Caco-2 (cell line): Measurements from ENCODE around the gene CYP1A2. TPM values are rescaled to one million over a fixed set of nuclear protein-coding genes. Genes with fewer than 3 reads are reported as not detected.

Experiments used
- BruUV-seq: library from RNA; stranded (reverse); fragments of 400-500 nt; replicated peaks from 2 replicates; lab custom pipeline; 2021; lab: Mats Ljungman, UMichigan
- CTCF ChIA-PET: fragments of 300-600 bp; sonication (Branson Sonifier 250); formaldehyde crosslinking; loops from one replicate; lab custom pipeline; 2022; ENCODE audit warnings: antibody characterized with exemption; lab: Charles Lee
- POLR2A ChIA-PET: fragments of 300-600 bp; sonication (Branson Sonifier 250); formaldehyde crosslinking; loops from one replicate; lab custom pipeline; 2022; ENCODE audit warnings: antibody characterized with exemption; lab: Charles Lee
- DNase-seq, 2 experiments: peaks; one replicate each; pipeline versions ENCODE4 v3.0.0 to v3.0.0-alpha.2; 2020 to 2022
- H3K27me3 ChIP-seq: replicated peaks from 2 replicates; pipeline ENCODE4 v1.6.0; 2011; ENCODE audit warnings: low read length; ENCODE audit not compliant: control insufficient read depth, insufficient read depth
- H3K36me3 ChIP-seq: 2 replicates; pipeline ENCODE4 v1.5.1; 2011; ENCODE audit warnings: low read length; ENCODE audit not compliant: control insufficient read depth, insufficient read depth
- H3K4me1 ChIP-seq: fragments of 250-450 bp; sonication (Bioruptor Pico); 2 replicates; pipeline ENCODE4 v1.5.1; 2020; ENCODE audit warnings: mild to moderate bottlenecking
- H3K4me3 ChIP-seq: 2 replicates; pipeline ENCODE4 v1.5.1; 2011; ENCODE audit warnings: low read depth, mild to moderate bottlenecking, control low read depth, low read length
- H3K9me3 ChIP-seq: fragments of 250-450 bp; sonication (Bioruptor Pico); 2 replicates; pipeline ENCODE4 v1.5.1; 2020; ENCODE audit warnings: mild to moderate bottlenecking, moderate library complexity
- H3K27ac Mint-ChIP-seq: one replicate; pipeline ENCODE4 v1.8.0; 2022; ENCODE audit warnings: mixed read lengths; ENCODE audit not compliant: unreplicated experiment
- H3K27me3 Mint-ChIP-seq: one replicate; pipeline ENCODE4 v1.8.0; 2022; ENCODE audit warnings: mixed read lengths; ENCODE audit not compliant: insufficient read depth, unreplicated experiment
- H3K36me3 Mint-ChIP-seq: one replicate; pipeline ENCODE4 v1.8.0; 2022; ENCODE audit warnings: mild to moderate bottlenecking, mixed read lengths; ENCODE audit not compliant: insufficient read depth, unreplicated experiment
- H3K4me1 Mint-ChIP-seq: one replicate; pipeline ENCODE4 v1.8.0; 2022; ENCODE audit warnings: low read depth, mixed read lengths; ENCODE audit not compliant: unreplicated experiment
- H3K4me3 Mint-ChIP-seq: one replicate; pipeline ENCODE4 v1.8.0; 2022; ENCODE audit warnings: mild to moderate bottlenecking, moderate library complexity, mixed read lengths; ENCODE audit not compliant: unreplicated experiment
- H3K9me3 Mint-ChIP-seq: one replicate; pipeline ENCODE4 v1.8.0; 2022; ENCODE audit warnings: mixed read lengths; ENCODE audit not compliant: unreplicated experiment
- intact Hi-C: fragments of 100-400 bp; cut with micrococcal nuclease; formaldehyde crosslinking; loops from one replicate; pipeline ENCODE4 v1.10.0; 2022; ENCODE audit not compliant: unreplicated experiment
- total RNA-seq: library from RNA; stranded (reverse); gene quantifications from 2 replicates; pipeline ENCODE4 v1.2.3, GENCODE V29; 2022
- TF ChIP-seq, protein P1 (sequence below), 2 experiments: fragments of 200-600 bp in 1 of 2; IDR thresholded peaks; 1 replicate in 1 of 2; 2 replicates in 1 of 2; pipeline versions ENCODE4 v1.5.1 to v1.8.0; 2011 to 2022; ENCODE audit warnings: antibody characterized with exemption in 1 of 2, control low read depth in 1 of 2, inconsistent platforms in 1 of 2, low read depth in 1 of 2, low read length in 1 of 2, mild to moderate bottlenecking in 1 of 2, moderate library complexity in 1 of 2; ENCODE audit not compliant: insufficient read depth in 1 of 2, severe bottlenecking in 1 of 2, unreplicated experiment in 1 of 2

Gene CYP1A2
- total RNA-seq, 1 experiment from 2014 or later: not detected

DNA sequence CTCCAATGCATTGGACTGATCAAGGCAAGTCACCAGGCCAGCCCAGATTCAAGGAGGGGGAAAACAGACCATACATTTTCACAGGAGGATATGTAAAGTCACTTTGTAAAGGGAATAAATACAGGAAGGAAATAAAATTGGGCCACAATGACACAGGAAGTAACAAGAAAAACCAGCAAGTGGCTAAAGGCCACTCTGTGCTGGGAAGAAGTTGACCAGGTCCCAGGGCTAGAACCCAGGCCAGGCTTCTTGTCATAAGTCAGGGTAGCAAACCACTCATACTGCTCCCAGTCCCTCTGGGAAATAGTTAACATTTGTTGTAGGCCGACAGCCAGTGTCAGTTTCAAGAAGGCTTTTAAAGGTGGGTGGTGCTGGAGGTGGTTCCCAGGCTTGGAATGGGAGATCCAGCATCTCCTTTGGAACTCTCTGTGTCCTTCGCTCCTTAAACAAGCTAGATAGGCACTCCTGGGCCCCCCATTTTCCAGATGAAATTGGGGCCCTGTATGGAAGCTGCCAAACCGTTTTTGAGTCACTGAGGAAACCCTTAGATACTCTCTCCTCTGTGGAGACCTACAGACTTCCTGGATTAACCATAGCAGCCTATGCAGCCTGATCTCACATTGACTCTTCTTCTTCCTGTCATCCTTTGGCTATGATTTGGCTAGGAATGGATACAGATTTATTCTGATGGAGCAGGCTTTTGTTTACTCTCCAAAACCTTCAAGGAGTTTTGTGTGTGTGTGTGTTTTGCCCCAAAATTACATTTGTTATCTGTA is 38.1 kb upstream of the CYP1A2 start:
- H3K4me3 ChIP-seq: no peak overlapping the region
- no peaks in the 10 kb centered on the region for H3K36me3 ChIP-seq
- Mint-ChIP-seq H3K4me1 (no peaks in the 10 kb centered on the region), H3K9me3 (no peaks in the 10 kb centered on the region), H3K36me3 (no peaks in the 10 kb centered on the region), H3K4me3 (no peak overlapping the region), H3K27ac (no peak overlapping the region), H3K27me3 (no peaks in the 10 kb centered on the region)
- no peaks in the 10 kb centered on the region for H3K9me3 ChIP-seq
- intact Hi-C loops: no loop called here
- POLR2A ChIA-PET: no interaction called here
- no TSS peak for BruUV-seq
- DNase-seq: no peak
- no peaks in the 10 kb centered on the region for H3K27me3 ChIP-seq
- TF ChIP-seq, protein P1, sequence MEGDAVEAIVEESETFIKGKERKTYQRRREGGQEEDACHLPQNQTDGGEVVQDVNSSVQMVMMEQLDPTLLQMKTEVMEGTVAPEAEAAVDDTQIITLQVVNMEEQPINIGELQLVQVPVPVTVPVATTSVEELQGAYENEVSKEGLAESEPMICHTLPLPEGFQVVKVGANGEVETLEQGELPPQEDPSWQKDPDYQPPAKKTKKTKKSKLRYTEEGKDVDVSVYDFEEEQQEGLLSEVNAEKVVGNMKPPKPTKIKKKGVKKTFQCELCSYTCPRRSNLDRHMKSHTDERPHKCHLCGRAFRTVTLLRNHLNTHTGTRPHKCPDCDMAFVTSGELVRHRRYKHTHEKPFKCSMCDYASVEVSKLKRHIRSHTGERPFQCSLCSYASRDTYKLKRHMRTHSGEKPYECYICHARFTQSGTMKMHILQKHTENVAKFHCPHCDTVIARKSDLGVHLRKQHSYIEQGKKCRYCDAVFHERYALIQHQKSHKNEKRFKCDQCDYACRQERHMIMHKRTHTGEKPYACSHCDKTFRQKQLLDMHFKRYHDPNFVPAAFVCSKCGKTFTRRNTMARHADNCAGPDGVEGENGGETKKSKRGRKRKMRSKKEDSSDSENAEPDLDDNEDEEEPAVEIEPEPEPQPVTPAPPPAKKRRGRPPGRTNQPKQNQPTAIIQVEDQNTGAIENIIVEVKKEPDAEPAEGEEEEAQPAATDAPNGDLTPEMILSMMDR (IDR thresholded peaks at IDR 0.05; ENCODE audit: insufficient read depth in 1 of 2, low read depth in 1 of 2, low read length in 1 of 2, severe bottlenecking in 1 of 2, unreplicated experiment in 1 of 2): no peak
- CTCF ChIA-PET: no interaction called here
- no peaks in the 10 kb centered on the region for H3K4me1 ChIP-seq

DNA sequence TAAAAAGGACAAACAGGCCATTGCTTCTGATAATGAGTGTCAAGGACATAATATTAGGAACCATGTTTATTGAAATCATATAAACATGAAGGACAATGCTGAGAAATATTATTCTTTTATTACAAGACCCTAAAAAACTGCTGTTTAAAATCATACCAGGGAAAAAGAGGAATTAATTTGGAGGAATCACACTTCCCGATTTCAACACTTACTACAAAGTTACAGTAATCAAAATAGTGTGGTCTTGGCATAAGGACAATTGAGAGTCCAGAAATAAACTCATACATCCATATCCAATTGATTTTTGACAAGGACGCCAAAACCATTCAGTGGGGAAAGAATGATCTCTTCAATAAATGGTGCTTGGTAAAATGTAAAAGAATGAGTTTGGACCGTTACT is 36.3 kb upstream of the CYP1A2 start:
- Histone ChIP-seq H3K9me3 (no peaks in the 10 kb centered on the region), H3K4me3 (no peak overlapping the region), H3K36me3 (no peaks in the 10 kb centered on the region), H3K27me3 (no peaks in the 10 kb centered on the region), H3K4me1 (no peaks in the 10 kb centered on the region)
- H3K27me3 Mint-ChIP-seq: no peaks in the 10 kb centered on the region
- no peak overlapping the region for H3K4me3 Mint-ChIP-seq
- H3K27ac Mint-ChIP-seq: no peak overlapping the region
- BruUV-seq: no TSS peak
- CTCF ChIA-PET: no interaction called here
- POLR2A ChIA-PET: interaction anchor here (0.7 kb wide), 1 partner anchor 190 kb away, joined by 4 read pairs; no protein-coding TSS in a partner anchor
- no peaks in the 10 kb centered on the region for H3K36me3 Mint-ChIP-seq
- no peaks in the 10 kb centered on the region for H3K4me1 Mint-ChIP-seq
- no peak for DNase-seq
- intact Hi-C loops: no loop called here
- H3K9me3 Mint-ChIP-seq: no peaks in the 10 kb centered on the region
- TF ChIP-seq, protein P1 (IDR thresholded peaks at IDR 0.05; ENCODE audit: insufficient read depth in 1 of 2, low read depth in 1 of 2, low read length in 1 of 2, severe bottlenecking in 1 of 2, unreplicated experiment in 1 of 2): no peak

GRCh38 chr15:74716651-74717050 is 32.0 kb upstream of the CYP1A2 start:
- ChIA-PET CTCF (no interaction called here), POLR2A (no interaction called here)
- H3K4me1 ChIP-seq: no peaks in the 10 kb centered on the region; the same call in 1 of the 2 replicates
- Mint-ChIP-seq H3K36me3 (peaks cover under 1% of the 10 kb centered on the region), H3K27ac (no peak overlapping the region), H3K4me1 (no peaks in the 10 kb centered on the region), H3K4me3 (no peak overlapping the region), H3K9me3 (no peaks in the 10 kb centered on the region), H3K27me3 (no peaks in the 10 kb centered on the region)
- no TSS peak for BruUV-seq
- intact Hi-C loops: no loop called here
- DNase-seq: peak in 1 of 2 experiments; percentile 15
- no peaks in the 10 kb centered on the region for H3K27me3 ChIP-seq
- TF ChIP-seq, protein P1 (IDR thresholded peaks at IDR 0.05; ENCODE audit: insufficient read depth in 1 of 2, low read depth in 1 of 2, low read length in 1 of 2, severe bottlenecking in 1 of 2, unreplicated experiment in 1 of 2): no peak
- no peak overlapping the region for H3K4me3 ChIP-seq
- H3K36me3 ChIP-seq: no peaks in the 10 kb centered on the region
- H3K9me3 ChIP-seq: no peaks in the 10 kb centered on the region
